A549 (cell line): ENCODE results near the gene RGS14. TPM values are rescaled to one million over a fixed set of nuclear protein-coding genes. Genes with fewer than 3 reads are reported as not detected.

Experiments
- ATAC-seq, 2 experiments: fragments of 200-7000 bp in 1 of 2; fragments of >200 bp in 1 of 2; cut with Nextera tagmentation in 1 of 2; cut with Tn5 transposase in 1 of 2; 3 replicates each; pipeline versions ENCODE4 v1.8.0 to v1.9.1; 2018 to 2020; ENCODE audit warnings: mild to moderate bottlenecking in 1 of 2, moderate library complexity in 1 of 2
- CTCF ChIA-PET: fragments of 300-600 bp; sonication (Branson Sonifier 250); formaldehyde crosslinking; extraction: SDS; loops from one replicate; lab custom pipeline; 2021; ENCODE audit warnings: antibody characterized with exemption, inconsistent platforms; lab: Yijun Ruan, JAX
- POLR2A ChIA-PET: fragments of 350-600 bp; formaldehyde crosslinking; extraction: SDS; loops from one replicate; lab custom pipeline; 2021; ENCODE audit warnings: antibody characterized with exemption, inconsistent platforms; lab: Yijun Ruan, JAX
- DNase-seq, 2 experiments: peaks; one replicate each; pipeline versions ENCODE4 v3.0.0 to v3.0.0-alpha.2; 2011 to 2016; ENCODE audit warnings: low read depth in 1 of 2, low spot score in 1 of 2
- FAIRE-seq: peaks from 2 replicates; lab custom pipeline; 2011; peaks lifted over from hg19 to GRCh38; lab: Jason Lieb, UNC
- H3K27ac ChIP-seq, 2 experiments: fragments of >200 bp; sonication (Bioruptor Twin); formaldehyde crosslinking; 3 replicates each; pipeline ENCODE4 v1.5.1; 2016 to 2017
- H3K4me1 ChIP-seq: fragments of >200 bp; sonication (Bioruptor Twin); formaldehyde crosslinking; 3 replicates; pipeline ENCODE4 v1.6.1; 2016
- H3K4me2 ChIP-seq: fragments of >200 bp; sonication (Bioruptor Twin); formaldehyde crosslinking; 3 replicates; pipeline ENCODE4 v1.6.1; 2016
- H3K4me3 ChIP-seq: fragments of >200 bp; sonication (Bioruptor Twin); formaldehyde crosslinking; 3 replicates; pipeline ENCODE4 v1.5.1; 2016
- H3K9me3 ChIP-seq: fragments of >200 bp; sonication (Bioruptor Twin); formaldehyde crosslinking; 3 replicates; pipeline ENCODE4 v1.6.1; 2016
- BHLHE40 ChIP-seq: IDR thresholded peaks from 2 replicates; pipeline ENCODE4 v1.6.1; 2012; ENCODE audit warnings: low read depth, low read length, inconsistent platforms
- CBX2 ChIP-seq: fragments of 200-600 bp; sonication (generic); IDR thresholded peaks from 2 replicates; pipeline ENCODE4 v1.6.1; 2016; ENCODE audit warnings: low read depth, mild to moderate bottlenecking, borderline replicate concordance
- CBX8 ChIP-seq: fragments of 200-600 bp; sonication (generic); IDR thresholded peaks from 2 replicates; pipeline ENCODE4 v1.6.1; 2016
- CEBPB ChIP-seq, 2 experiments: fragments of >200 bp in 1 of 2; sonication (Bioruptor Twin) in 1 of 2; formaldehyde crosslinking in 1 of 2; IDR thresholded peaks; 2 replicates each; pipeline ENCODE4 v1.6.1; 2012 to 2016
- CHD2 ChIP-seq: fragments of 150-350 bp; IDR thresholded peaks from 2 replicates; pipeline ENCODE4 v1.6.1; 2014; ENCODE audit warnings: low read length; ENCODE audit not compliant: partially characterized antibody
- E2F6 ChIP-seq: IDR thresholded peaks from 2 replicates; pipeline ENCODE4 v1.6.1; 2012; ENCODE audit warnings: low read depth, borderline replicate concordance
- ELK1 ChIP-seq: fragments of 150-350 bp; IDR thresholded peaks from 2 replicates; pipeline ENCODE4 v1.6.1; 2014; ENCODE audit warnings: low read depth, mild to moderate bottlenecking, low read length
- HEYL ChIP-seq: fragments of 250-450 bp; sonication (Bioruptor Pico); IDR thresholded peaks from 2 replicates; pipeline ENCODE4 v1.8.0; 2021; ENCODE audit warnings: mild to moderate bottlenecking, moderate library complexity
- MAFK ChIP-seq: fragments of 450-650 bp; IDR thresholded peaks from 2 replicates; pipeline ENCODE4 v1.6.1; 2014; ENCODE audit not compliant: partially characterized antibody
- POLR2A ChIP-seq: IDR thresholded peaks from 2 replicates; pipeline ENCODE4 v1.6.1; 2012; ENCODE audit warnings: mild to moderate bottlenecking, low read length
- POLR2AphosphoS2 ChIP-seq: conservative IDR thresholded peaks from 2 replicates; pipeline ENCODE4 v1.6.1; 2012; ENCODE audit warnings: low read length, improper control_type of control experiment, inconsistent platforms
- RAD21 ChIP-seq, 2 experiments: fragments of >200 bp in 1 of 2; sonication (Bioruptor Twin) in 1 of 2; formaldehyde crosslinking in 1 of 2; IDR thresholded peaks in 1 of 2; conservative IDR thresholded peaks in 1 of 2; 2 replicates in 1 of 2; 3 replicates in 1 of 2; pipeline ENCODE4 v1.6.1; 2012 to 2018; ENCODE audit warnings: inconsistent platforms in 1 of 2
- SMC3 ChIP-seq: fragments of >200 bp; sonication (Bioruptor Twin); formaldehyde crosslinking; IDR thresholded peaks from 3 replicates; pipeline ENCODE4 v1.6.1; 2018; ENCODE audit warnings: inconsistent platforms
- TP53 ChIP-seq: fragments of 250-450 bp; sonication (Bioruptor Pico); IDR thresholded peaks from 2 replicates; pipeline ENCODE4 v1.5.0; 2021; ENCODE audit warnings: mild to moderate bottlenecking, moderate library complexity
- USF2 ChIP-seq: fragments of 450-650 bp; IDR thresholded peaks from 2 replicates; pipeline ENCODE4 v1.6.1; 2014; ENCODE audit warnings: antibody characterized with exemption
- ZFP36 ChIP-seq: fragments of 450-650 bp; IDR thresholded peaks from 2 replicates; pipeline ENCODE4 v1.6.1; 2014; ENCODE audit warnings: borderline replicate concordance; ENCODE audit not compliant: partially characterized antibody
- ZSCAN20 ChIP-seq: fragments of 250-450 bp; sonication (Bioruptor Pico); IDR thresholded peaks from 2 replicates; pipeline ENCODE4 v1.8.0; 2022; ENCODE audit warnings: mild to moderate bottlenecking, moderate library complexity
- WGBS: methylation state at CpG from one replicate; pipeline ENCODE4 v1.1.6; 2017; ENCODE audit errors: missing lambda C conversion rate; 5-methylcytosine and 5-hydroxymethylcytosine counted together
- polyA plus RNA-seq, 4 experiments: library from polyadenylated mRNA; depleted of rRNA in 3 of 4; stranded (reverse); fragments of >200 nt; fragmentation: RNase III in 1 of 4; extraction: RNeasy Plus Mini Kit Qiagen cat#74134 plus additional on column Dnase treatment in 1 of 4; gene quantifications; 2 replicates in 3 of 4; 3 replicates in 1 of 4; pipeline ENCODE4 v1.2.3, GENCODE V29; 2011 to 2017

The RGS14 gene
- polyA plus RNA-seq, 2 of the 4 experiments (the other 2 are of a cell fraction) = 3.9 to 8.4 TPM

- H3K27ac ChIP-seq = peak overlapping the region; percentile 80 to 93
- CTCF ChIA-PET = interaction anchor here (0.9 to 3.5 kb wide), 8 partner anchors 11 to 199 kb away, joined by 3 to 18 read pairs (median 5); partner anchors contain the start of gene LMAN2
- POLR2A ChIA-PET = no interaction called here
- TF ChIP-seq SMC3 (no peak), CHD2 (no peak), ELK1 (no peak), ZFP36 (no peak)
- TF ChIP-seq, all 56 proteins: peak for 0
- 2% methylated on average over 14 of the region's 19 CpGs for WGBS
- FAIRE-seq (no peak), ATAC-seq (peak; percentile 14; a peak in 5 of 6 replicates), DNase-seq (peak in 1 of 2 experiments; percentile 65)
- H3K4me1 ChIP-seq = peaks cover 19% of the 10 kb centered on the region; the same call in 2 of the 3 replicates
- H3K4me2 ChIP-seq = peak overlapping the region; percentile 99
- H3K9me3 ChIP-seq = no peaks in the 10 kb centered on the region
- peak overlapping the region; percentile 66 for H3K4me3 ChIP-seq
These were observed 45.0 kb upstream of the RGS14 start for GRCh38 chr5:177312649-177313181.

- FAIRE-seq (no peak), ATAC-seq (no peak), DNase-seq (no peak)
- H3K27ac ChIP-seq = no peak overlapping the region
- peaks cover 19% of the 10 kb centered on the region; the same call in 2 of the 3 replicates for H3K4me1 ChIP-seq
- H3K4me2 ChIP-seq = peak overlapping the region; percentile 99; the same call in 2 of the 3 replicates
- ChIA-PET POLR2A (no interaction called here), CTCF (interaction anchor here (1.0 to 3.5 kb wide), 7 partner anchors 10 to 200 kb away, joined by 3 to 18 read pairs (median 4); no protein-coding TSS in a partner anchor)
- WGBS = 97% methylated on average over 15 of the region's 15 CpGs
- no peaks in the 10 kb centered on the region for H3K9me3 ChIP-seq
- TF ChIP-seq CBX2 (no peak), CEBPB (IDR thresholded peaks at IDR 0.05) (no peak), HEYL (CRISPR knock-in tag) (no peak), ZSCAN20 (CRISPR knock-in tag) (no peak), POLR2AphosphoS2 (no peak), ELK1 (no peak), RAD21 (conservative IDR thresholded peaks at IDR 0.05 in 1 of 2, IDR thresholded peaks at IDR 0.05 in 1 of 2) (no peak), CBX8 (no peak), USF2 (no peak), BHLHE40 (no peak), E2F6 (no peak), TP53 (no peak), MAFK (no peak), POLR2A (no peak)
- H3K4me3 ChIP-seq = no peak overlapping the region
These were observed 44.0 kb upstream of the RGS14 start for GRCh38 chr5:177313561-177314259.
